ENCODE results near the gene CMSS1. TPM values are rescaled to one million over a fixed set of nuclear protein-coding genes. Genes with fewer than 3 reads are reported as not detected.
"Not testable (repeated sequence)": the region's sequence is repeated elsewhere in the genome, so short reads cannot be mapped to it uniquely, and the experiment has no call there.

The CMSS1 gene
- total RNA-seq, 1 donor from 2014 or later, result 35.7 TPM

- no peak for DNase-seq (ENCODE audit: low spot score, unreplicated experiment)
- no peak overlapping the region for H3K4me3 Mint-ChIP-seq (ENCODE audit: low read depth)
- no peaks in the 10 kb centered on the region for H3K27me3 Mint-ChIP-seq
- H3K36me3 Mint-ChIP-seq (ENCODE audit: insufficient read depth), result no peaks in the 10 kb centered on the region
- H3K4me1 Mint-ChIP-seq (ENCODE audit: low read depth), result peaks cover 42% of the 10 kb centered on the region
- no peaks in the 10 kb centered on the region for H3K9me3 Mint-ChIP-seq (ENCODE audit: low read depth)
- peak overlapping the region; percentile 61 for H3K27ac Mint-ChIP-seq
- no peak for TF ChIP-seq CTCF (IDR thresholded peaks at IDR 0.05; ENCODE audit: unreplicated experiment)
Measured at GRCh38 chr3:100044369-100044768, 226.7 kb downstream of the CMSS1 start.

GRCh38 chr3:100045696-100046095 lies 228.0 kb downstream of the CMSS1 start:
- H3K27me3 Mint-ChIP-seq, result no peaks in the 10 kb centered on the region
- no peaks in the 10 kb centered on the region for H3K9me3 Mint-ChIP-seq (ENCODE audit: low read depth)
- no peak overlapping the region for H3K27ac Mint-ChIP-seq
- TF ChIP-seq CTCF (IDR thresholded peaks at IDR 0.05; ENCODE audit: unreplicated experiment), result no peak
- H3K36me3 Mint-ChIP-seq (ENCODE audit: insufficient read depth), result no peaks in the 10 kb centered on the region
- H3K4me3 Mint-ChIP-seq (ENCODE audit: low read depth), result no peak overlapping the region
- peaks cover 36% of the 10 kb centered on the region for H3K4me1 Mint-ChIP-seq (ENCODE audit: low read depth)
- no peak for DNase-seq (ENCODE audit: low spot score, unreplicated experiment)

GRCh38 chr3:100046986-100047385 lies 229.3 kb downstream of the CMSS1 start:
- no peak overlapping the region for H3K27ac Mint-ChIP-seq
- TF ChIP-seq CTCF (IDR thresholded peaks at IDR 0.05; ENCODE audit: unreplicated experiment), result no peak
- peaks cover 25% of the 10 kb centered on the region for H3K4me1 Mint-ChIP-seq (ENCODE audit: low read depth)
- no peaks in the 10 kb centered on the region for H3K9me3 Mint-ChIP-seq (ENCODE audit: low read depth)
- H3K27me3 Mint-ChIP-seq, result no peaks in the 10 kb centered on the region
- no peak for DNase-seq (ENCODE audit: low spot score, unreplicated experiment)
- H3K4me3 Mint-ChIP-seq (ENCODE audit: low read depth), result no peak overlapping the region
- no peaks in the 10 kb centered on the region for H3K36me3 Mint-ChIP-seq (ENCODE audit: insufficient read depth)

- Mint-ChIP-seq H3K27ac (peak overlapping the region; percentile 90), H3K4me1 (ENCODE audit: low read depth) (peaks cover 22% of the 10 kb centered on the region), H3K27me3 (no peaks in the 10 kb centered on the region), H3K4me3 (ENCODE audit: low read depth) (no peak overlapping the region), H3K9me3 (ENCODE audit: low read depth) (no peaks in the 10 kb centered on the region), H3K36me3 (ENCODE audit: insufficient read depth) (no peaks in the 10 kb centered on the region)
- TF ChIP-seq CTCF (IDR thresholded peaks at IDR 0.05; ENCODE audit: unreplicated experiment), result no peak
- DNase-seq (ENCODE audit: low spot score, unreplicated experiment), result no peak
Measured at GRCh38 chr3:100047455-100048141, 229.9 kb downstream of the CMSS1 start.

- DNase-seq (ENCODE audit: low spot score, unreplicated experiment), result no peak
- Mint-ChIP-seq H3K27ac (peak overlapping the region; percentile 90), H3K36me3 (ENCODE audit: insufficient read depth) (no peaks in the 10 kb centered on the region), H3K4me1 (ENCODE audit: low read depth) (peaks cover 20% of the 10 kb centered on the region), H3K4me3 (ENCODE audit: low read depth) (no peak overlapping the region), H3K9me3 (ENCODE audit: low read depth) (no peaks in the 10 kb centered on the region), H3K27me3 (no peaks in the 10 kb centered on the region)
- no peak for TF ChIP-seq CTCF (IDR thresholded peaks at IDR 0.05; ENCODE audit: unreplicated experiment)
Measured at GRCh38 chr3:100048248-100048647, 230.6 kb downstream of the CMSS1 start.

GRCh38 chr3:100051513-100051912 lies 233.9 kb downstream of the CMSS1 start:
- H3K9me3 Mint-ChIP-seq (ENCODE audit: low read depth); H3K4me3 Mint-ChIP-seq (ENCODE audit: low read depth); H3K27me3 Mint-ChIP-seq; H3K27ac Mint-ChIP-seq; H3K36me3 Mint-ChIP-seq (ENCODE audit: insufficient read depth); DNase-seq (ENCODE audit: low spot score, unreplicated experiment): not testable (repeated sequence)
- H3K4me1 Mint-ChIP-seq (ENCODE audit: low read depth), result peaks cover 25% of the 10 kb centered on the region

Measured in progenitor cell of endocrine pancreas (in vitro differentiated cells).